Measurements from ENCODE around the gene GNB3. TPM values are rescaled to one million over a fixed set of nuclear protein-coding genes. Genes with fewer than 3 reads are reported as not detected.

Gene GNB3
- total RNA-seq, 2 experiments from 2014 or later, result 5.0 to 23.7 TPM

GRCh38 chr12:6866163-6866919 is 25.6 kb downstream of the GNB3 start:
- Histone ChIP-seq H2AFZ (ENCODE audit: low read length) (no peak overlapping the region), H3K79me2 (ENCODE audit: insufficient read depth, low read depth, low read length) (peaks cover 14% of the 10 kb centered on the region; the same call in 1 of the 2 replicates), H3K27ac (ENCODE audit: low read depth, low read length, poor library complexity, severe bottlenecking) (no peak overlapping the region), H3K4me1 (ENCODE audit: insufficient read depth, low read length, poor library complexity, severe bottlenecking) (peaks cover 41% of the 10 kb centered on the region), H3K4me3 (ENCODE audit: low read depth, low read length, poor library complexity, severe bottlenecking) (peak overlapping the region; percentile 93), H3K9me2 (ENCODE audit: insufficient read depth, low read length) (no peaks in the 10 kb centered on the region), H3K36me3 (ENCODE audit: insufficient read depth, low read length) (peaks cover 81% of the 10 kb centered on the region), H4K20me1 (ENCODE audit: insufficient read depth, low read length) (0 out of 2 replicates have a peak, but pooled peaks cover 6% of the 10 kb centered on the region), H3K4me2 (ENCODE audit: low read length) (peak overlapping the region; percentile 100), H3K9me3 (ENCODE audit: low read length) (no peaks in the 10 kb centered on the region)
- TF ChIP-seq, protein P1, sequence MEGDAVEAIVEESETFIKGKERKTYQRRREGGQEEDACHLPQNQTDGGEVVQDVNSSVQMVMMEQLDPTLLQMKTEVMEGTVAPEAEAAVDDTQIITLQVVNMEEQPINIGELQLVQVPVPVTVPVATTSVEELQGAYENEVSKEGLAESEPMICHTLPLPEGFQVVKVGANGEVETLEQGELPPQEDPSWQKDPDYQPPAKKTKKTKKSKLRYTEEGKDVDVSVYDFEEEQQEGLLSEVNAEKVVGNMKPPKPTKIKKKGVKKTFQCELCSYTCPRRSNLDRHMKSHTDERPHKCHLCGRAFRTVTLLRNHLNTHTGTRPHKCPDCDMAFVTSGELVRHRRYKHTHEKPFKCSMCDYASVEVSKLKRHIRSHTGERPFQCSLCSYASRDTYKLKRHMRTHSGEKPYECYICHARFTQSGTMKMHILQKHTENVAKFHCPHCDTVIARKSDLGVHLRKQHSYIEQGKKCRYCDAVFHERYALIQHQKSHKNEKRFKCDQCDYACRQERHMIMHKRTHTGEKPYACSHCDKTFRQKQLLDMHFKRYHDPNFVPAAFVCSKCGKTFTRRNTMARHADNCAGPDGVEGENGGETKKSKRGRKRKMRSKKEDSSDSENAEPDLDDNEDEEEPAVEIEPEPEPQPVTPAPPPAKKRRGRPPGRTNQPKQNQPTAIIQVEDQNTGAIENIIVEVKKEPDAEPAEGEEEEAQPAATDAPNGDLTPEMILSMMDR (conservative IDR thresholded peaks at IDR 0.05; ENCODE audit: low read length), result no peak
- no peak for TF ChIP-seq EZH2phosphoT487 (IDR thresholded peaks at IDR 0.05; ENCODE audit: borderline replicate concordance, low read depth, low read length)
- POLR2A ChIA-PET, result interaction anchor here (0.6 to 6.0 kb wide), 8 partner anchors 9 to 1483 kb away, joined by 3 to 60 read pairs (median 4); partner anchors contain the start of genes CDCA3, GNB3 and USP5
- no peak for DNase-seq (ENCODE audit: low spot score)
- CTCF ChIA-PET (ENCODE audit: unreplicated experiment), result interaction anchor here (0.5 to 2.0 kb wide), 4 partner anchors 14 to 142 kb away, joined by 3 to 7 read pairs (median 5); partner anchors contain the start of gene USP5
- intact Hi-C loops (cut with micrococcal nuclease; ENCODE audit: unreplicated experiment), result loop anchor here (5.0 kb wide), 1 partner anchor 226 kb away; the partner anchor contains the start of gene C1R
- no TSS peak for BruUV-seq (replicated peaks)

DNA sequence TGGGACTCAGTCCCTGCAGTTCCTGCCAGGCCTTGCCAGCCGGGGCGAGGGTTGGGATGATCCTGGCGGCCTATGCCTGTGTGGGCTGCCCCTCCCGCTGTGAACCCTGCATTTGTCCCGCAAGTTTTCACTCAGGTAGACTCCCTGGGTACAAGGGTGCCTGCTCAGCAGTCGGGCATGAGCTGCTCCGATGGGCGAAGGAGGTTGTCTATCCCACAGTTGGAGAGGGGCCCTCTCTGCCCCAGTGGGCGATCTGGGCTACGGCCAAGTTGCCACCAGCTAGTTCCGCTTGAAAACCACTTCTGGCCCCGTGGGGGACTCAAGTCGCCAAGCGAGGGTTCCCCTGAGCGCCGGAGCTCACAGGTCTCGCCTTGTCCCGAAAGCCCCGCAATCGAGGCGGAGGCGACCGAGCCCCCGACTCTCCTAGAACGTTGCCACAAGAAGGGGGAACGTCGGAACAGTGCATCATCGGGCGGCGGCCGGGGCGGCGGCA is 26.2 kb downstream of the GNB3 start:
- BruUV-seq (replicated peaks), result no TSS peak
- no peak overlapping the region for H3K27ac ChIP-seq (ENCODE audit: low read depth, low read length, poor library complexity, severe bottlenecking)
- no peaks in the 10 kb centered on the region for H3K9me2 ChIP-seq (ENCODE audit: insufficient read depth, low read length)
- 0 out of 2 replicates have a peak, but pooled peaks cover 8% of the 10 kb centered on the region for H4K20me1 ChIP-seq (ENCODE audit: insufficient read depth, low read length)
- ChIA-PET POLR2A (interaction anchor here (0.6 to 6.0 kb wide), 9 partner anchors 8 to 1483 kb away, joined by 3 to 60 read pairs (median 4); partner anchors contain the start of genes CDCA3, GNB3 and USP5), CTCF (ENCODE audit: unreplicated experiment) (interaction anchor here (0.5 to 2.0 kb wide), 4 partner anchors 14 to 143 kb away, joined by 3 to 7 read pairs (median 5); partner anchors contain the start of gene USP5)
- no peak for TF ChIP-seq EZH2phosphoT487 (IDR thresholded peaks at IDR 0.05; ENCODE audit: borderline replicate concordance, low read depth, low read length)
- H3K36me3 ChIP-seq (ENCODE audit: insufficient read depth, low read length), result peaks cover 81% of the 10 kb centered on the region
- no peaks in the 10 kb centered on the region for H3K9me3 ChIP-seq (ENCODE audit: low read length)
- no peak overlapping the region for H2AFZ ChIP-seq (ENCODE audit: low read length)
- peak overlapping the region; percentile 93 for H3K4me3 ChIP-seq (ENCODE audit: low read depth, low read length, poor library complexity, severe bottlenecking)
- DNase-seq (ENCODE audit: low spot score), result no peak
- H3K4me1 ChIP-seq (ENCODE audit: insufficient read depth, low read length, poor library complexity, severe bottlenecking), result peaks cover 47% of the 10 kb centered on the region
- peaks cover 16% of the 10 kb centered on the region; the same call in 1 of the 2 replicates for H3K79me2 ChIP-seq (ENCODE audit: insufficient read depth, low read depth, low read length)
- peak overlapping the region; percentile 100 for H3K4me2 ChIP-seq (ENCODE audit: low read length)
- intact Hi-C loops (cut with micrococcal nuclease; ENCODE audit: unreplicated experiment), result loop anchor here (1.0 to 5.0 kb wide), 2 partner anchors 15 to 225 kb away; partner anchors contain the start of genes C1R and USP5
